HL-60 (cell line): ENCODE data around the gene DOCK2.

Experiments
- CTCF ChIP-seq: IDR thresholded peaks from one replicate; pipeline ENCODE4 v1.5.1; 2011; ENCODE audit warnings: low read length, control low read depth, inconsistent platforms; ENCODE audit not compliant: insufficient read depth
- SPI1 ChIP-seq: IDR thresholded peaks from 2 replicates; pipeline ENCODE4 v1.6.1; 2012; ENCODE audit warnings: low read depth, mild to moderate bottlenecking, borderline replicate concordance

DNA sequence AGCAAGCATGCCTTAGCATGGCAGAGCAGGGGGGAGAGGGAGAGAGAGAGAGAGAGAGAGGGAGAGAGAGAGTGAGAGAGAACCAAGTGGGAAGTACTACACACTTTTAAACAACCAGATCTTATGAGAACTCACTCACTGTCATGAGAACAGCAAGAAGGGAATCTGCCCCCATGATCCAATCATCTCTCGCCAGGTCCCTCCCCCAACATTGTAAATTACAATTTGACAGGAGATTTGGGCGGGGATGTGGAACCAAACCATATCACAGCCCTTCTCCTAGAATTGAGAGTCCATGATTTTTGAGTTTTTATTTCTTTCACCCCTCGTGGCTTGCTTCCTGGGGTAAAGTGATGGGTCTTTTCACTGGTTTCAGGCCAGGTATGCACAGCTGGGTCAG lies 98.8 kb downstream of the DOCK2 start:
- TF ChIP-seq CTCF = no peak
- no peak for TF ChIP-seq SPI1
